AG10803 (cell line): ENCODE measurements around the gene PLD3.

Experiments used
- DNase-seq: peaks from one replicate; pipeline ENCODE4 v3.0.0; 2010; ENCODE audit warnings: low read depth
- H3K4me3 ChIP-seq: 2 replicates; pipeline ENCODE4 v1.5.1; 2011; ENCODE audit warnings: mild to moderate bottlenecking, low read length, control low read depth
- CTCF ChIP-seq: conservative IDR thresholded peaks from 2 replicates; pipeline ENCODE4 v1.5.1; 2011; ENCODE audit warnings: mild to moderate bottlenecking, low read length, control low read depth, inconsistent platforms

Gene PLD3

DNA sequence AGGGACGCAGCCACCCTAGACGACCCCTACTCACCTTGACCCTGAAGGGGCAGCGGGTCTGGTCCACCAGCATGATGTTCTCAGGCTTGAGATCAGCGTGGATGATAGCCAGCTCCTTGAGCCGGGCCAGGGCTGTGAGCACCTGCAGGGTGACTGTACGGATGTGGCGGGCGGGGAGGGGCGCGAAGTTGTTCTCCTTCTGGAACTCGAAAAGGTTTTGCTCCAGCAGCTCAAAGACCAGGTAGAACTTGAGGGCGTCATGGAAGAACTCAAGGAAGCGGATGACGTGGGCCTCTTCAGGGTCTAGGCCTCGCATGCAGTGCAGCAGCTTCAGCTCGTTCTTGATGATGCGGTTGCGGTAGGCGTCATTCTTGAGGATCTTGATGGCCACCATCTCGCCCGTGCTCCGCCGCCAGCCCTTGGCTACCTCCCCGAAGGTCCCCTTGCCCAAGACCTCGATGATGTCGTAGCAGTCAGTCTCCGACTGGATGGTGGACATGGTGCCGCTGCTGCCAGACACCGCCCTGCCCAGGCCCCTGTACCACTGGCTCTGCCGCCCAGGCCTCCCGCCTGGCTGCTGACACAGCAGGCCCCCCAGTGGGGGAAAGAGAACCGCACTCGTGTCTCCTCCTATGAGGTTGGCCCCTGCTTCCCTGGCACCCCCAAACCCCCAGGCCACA is 41.0 kb downstream of the PLD3 start:
- TF ChIP-seq CTCF = no peak
- no peak for DNase-seq
- H3K4me3 ChIP-seq = no peak overlapping the region

GRCh38 chr19:40390084-40390742 is 41.7 kb downstream of the PLD3 start, which contains the start of gene HIPK4:
HIPK4 (minus strand) TSS chr19:40390181; CDS start chr19:40389902, 279 bp downstream.
- DNase-seq = no peak
- TF ChIP-seq CTCF = no peak
- no peak within 1 kb of the TSS for H3K4me3 ChIP-seq

DNA sequence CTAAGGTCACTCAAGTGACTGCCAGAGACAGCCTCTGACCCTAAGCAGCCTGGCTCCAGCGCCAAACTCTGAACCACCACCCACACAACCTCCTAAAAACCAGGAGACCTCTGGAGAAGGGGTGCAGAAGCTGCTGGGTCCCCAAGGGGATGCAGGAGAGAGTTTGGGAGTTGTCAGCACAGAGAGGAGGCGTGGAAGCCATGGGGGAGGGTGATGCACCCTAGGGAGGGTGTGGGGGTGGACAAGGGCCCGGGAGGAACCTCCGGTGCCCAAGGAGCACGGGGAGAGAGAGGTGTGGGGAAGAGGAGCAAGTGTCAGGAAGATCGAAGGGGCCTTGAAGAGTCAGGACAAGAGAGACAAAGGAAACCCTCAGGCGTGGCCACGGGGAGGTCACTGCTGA is 43.6 kb downstream of the PLD3 start:
- TF ChIP-seq CTCF = no peak
- H3K4me3 ChIP-seq = no peak overlapping the region
- DNase-seq = no peak

DNA sequence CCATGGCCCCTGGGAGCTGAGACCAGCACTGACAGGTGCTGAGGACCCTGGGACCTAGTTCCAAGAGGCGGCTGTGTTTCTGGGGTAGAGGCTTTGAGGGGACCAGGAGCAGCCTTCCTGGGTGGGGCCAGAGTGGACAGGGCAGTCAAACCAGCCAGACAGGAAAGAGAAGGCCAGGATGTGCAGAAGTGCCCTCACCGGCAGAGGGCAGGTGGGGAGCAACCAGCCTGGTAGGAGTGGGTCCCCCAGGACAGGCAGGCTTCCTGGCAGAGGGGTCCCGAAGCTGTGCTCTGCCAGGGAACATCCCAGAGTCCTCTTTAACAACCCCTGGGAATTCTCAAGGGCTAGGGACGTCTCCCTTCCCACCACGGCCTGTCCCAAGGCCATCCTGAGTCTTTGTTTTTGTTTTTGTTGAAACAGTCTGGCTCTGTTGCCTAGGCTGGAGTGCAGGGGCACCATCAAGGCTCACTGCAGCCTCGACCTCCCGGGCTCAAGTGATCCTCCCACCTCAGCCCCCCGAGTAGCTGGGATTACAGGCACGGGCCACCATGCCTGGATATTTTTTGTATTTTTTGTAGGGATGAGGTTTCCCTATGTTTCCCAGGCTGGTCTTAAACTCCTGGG is 44.5 kb downstream of the PLD3 start:
- DNase-seq = no peak
- no peak overlapping the region for H3K4me3 ChIP-seq
- peak; percentile 36 for TF ChIP-seq CTCF

- no peak overlapping the region for H3K4me3 ChIP-seq
- no peak for DNase-seq
- TF ChIP-seq CTCF = no peak
Observed at GRCh38 chr19:40393894-40394815, 45.7 kb downstream of the PLD3 start.

GRCh38 chr19:40394816-40395210 is 46.3 kb downstream of the PLD3 start:
- no peak for DNase-seq
- H3K4me3 ChIP-seq = no peak overlapping the region
- TF ChIP-seq CTCF = no peak
